CD4-positive, alpha-beta T cell (primary cell): Measurements from ENCODE around the gene ADSS2. TPM values are rescaled to one million over a fixed set of nuclear protein-coding genes. Genes with fewer than 3 reads are reported as not detected.

ENCODE experiments used
- ATAC-seq: fragments of 200-7000 bp; cut with Tn5 transposase; one replicate; pipeline ENCODE4 v1.10.0; 2022; ENCODE audit warnings: mild to moderate bottlenecking; ENCODE audit not compliant: poor library complexity
- CTCF ChIA-PET: fragments of 350-600 bp; sonication (Branson Sonifier 250); formaldehyde crosslinking; loops from one replicate; lab custom pipeline; 2021; ENCODE audit warnings: antibody characterized with exemption, inconsistent platforms; lab: Charles Lee
- POLR2A ChIA-PET: fragments of 350-600 bp; sonication (Branson Sonifier 250); formaldehyde crosslinking; loops from one replicate; lab custom pipeline; 2021; ENCODE audit warnings: antibody characterized with exemption, inconsistent platforms; lab: Charles Lee
- DNase-seq, 14 experiments: peaks; one replicate each; pipeline ENCODE4 v3.0.0-alpha.2; 2013 to 2020; ENCODE audit warnings: mixed read lengths in 2 of 14
- H3K27ac ChIP-seq, 2 donors: one replicate each; pipeline versions ENCODE4 v1.5.1 to v1.7.0; 2013; ENCODE audit warnings: low read length in 2 of 2, low read depth in 1 of 2, mild to moderate bottlenecking in 1 of 2
- H3K27me3 ChIP-seq, 2 experiments: 1 replicate in 1 of 2; 2 replicates in 1 of 2; pipeline versions ENCODE4 v1.6.1 to v1.7.0; 2013; ENCODE audit warnings: low read length in 2 of 2, control low read depth in 1 of 2, mild to moderate bottlenecking in 1 of 2, moderate library complexity in 1 of 2; ENCODE audit not compliant: insufficient read depth in 2 of 2, control insufficient read depth in 1 of 2
- H3K36me3 ChIP-seq: one replicate; pipeline ENCODE4 v1.6.1; 2013; ENCODE audit warnings: low read length, control low read depth; ENCODE audit not compliant: insufficient read depth
- H3K4me1 ChIP-seq: one replicate; pipeline ENCODE4 v1.6.1; 2013; ENCODE audit warnings: low read length, control low read depth; ENCODE audit not compliant: insufficient read depth
- H3K4me3 ChIP-seq: one replicate; pipeline ENCODE4 v1.5.1; 2013; ENCODE audit warnings: mild to moderate bottlenecking, low read length, moderate library complexity
- H3K9me3 ChIP-seq, 2 experiments: 1 replicate in 1 of 2; 2 replicates in 1 of 2; pipeline versions ENCODE4 v1.6.1 to v1.7.0; 2013; ENCODE audit warnings: low read length in 2 of 2, mild to moderate bottlenecking in 2 of 2, control low read depth in 1 of 2, moderate library complexity in 1 of 2; ENCODE audit not compliant: control insufficient read depth in 1 of 2, insufficient read depth in 1 of 2
- H3K27ac Mint-ChIP-seq: one replicate; pipeline ENCODE4 v1.8.0; 2020; ENCODE audit warnings: mixed read lengths
- H3K27me3 Mint-ChIP-seq: one replicate; pipeline ENCODE4 v1.8.0; 2021; ENCODE audit warnings: mixed read lengths
- H3K36me3 Mint-ChIP-seq: one replicate; pipeline ENCODE4 v1.8.0; 2021; ENCODE audit warnings: low read depth, mixed read lengths
- H3K4me1 Mint-ChIP-seq: one replicate; pipeline ENCODE4 v1.8.0; 2021; ENCODE audit warnings: low read depth, mixed read lengths
- H3K4me3 Mint-ChIP-seq: one replicate; pipeline ENCODE4 v1.8.0; 2020; ENCODE audit warnings: mild to moderate bottlenecking, mixed read lengths
- H3K9me3 Mint-ChIP-seq: one replicate; pipeline ENCODE4 v1.8.0; 2020; ENCODE audit warnings: mixed read lengths
- intact Hi-C, 2 experiments: fragments of 100-400 bp; cut with DNase I in 1 of 2; cut with micrococcal nuclease in 1 of 2; formaldehyde crosslinking; loops; one replicate each; pipeline versions ENCODE4 v1.15.1 to v1.9.0; 2023 to 2025; cut with DNase I, micrococcal nuclease
- total RNA-seq, 174 experiments: library from RNA in 2 of 174; stranded (reverse) in 2 of 174; gene quantifications; one replicate each; pipeline ENCODE4 v1.2.3 and lab custom pipeline; 2021 to 2026
- TF ChIP-seq, protein P1 (sequence below): fragments of 200-600 bp; IDR thresholded peaks from one replicate; pipeline ENCODE4 v1.8.0; 2022; ENCODE audit warnings: antibody characterized with exemption, mild to moderate bottlenecking

ADSS2 gene
- total RNA-seq, 2 experiments from 2014 or later = 30.8 to 34.0 TPM

- no peak for ATAC-seq
- peaks cover 7% of the 10 kb centered on the region for H3K36me3 Mint-ChIP-seq
- Histone ChIP-seq H3K36me3 (no peaks in the 10 kb centered on the region), H3K4me1 (peaks cover 18% of the 10 kb centered on the region), H3K27me3 (no peaks in the 10 kb centered on the region), H3K27ac (no peak overlapping the region), H3K4me3 (no peak overlapping the region), H3K9me3 (no peaks in the 10 kb centered on the region)
- intact Hi-C loops = loop anchor here (10.0 kb wide), 4 partner anchors 376 to 1204 kb away; partner anchors contain the start of genes CEP170 (in 1 of the 2), COX20 (in 1 of the 2), HNRNPU (in 1 of the 2) and SDCCAG8 (in 1 of the 2)
- DNase-seq = no peak
- H3K4me3 Mint-ChIP-seq = no peak overlapping the region
- H3K27me3 Mint-ChIP-seq = no peaks in the 10 kb centered on the region
- ChIA-PET CTCF (interaction anchor here (0.8 kb wide), 1 partner anchor 159 kb away, joined by 3 read pairs; no protein-coding TSS in a partner anchor), POLR2A (no interaction called here)
- H3K27ac Mint-ChIP-seq = no peak overlapping the region
- H3K9me3 Mint-ChIP-seq = no peaks in the 10 kb centered on the region
- TF ChIP-seq, protein P1, sequence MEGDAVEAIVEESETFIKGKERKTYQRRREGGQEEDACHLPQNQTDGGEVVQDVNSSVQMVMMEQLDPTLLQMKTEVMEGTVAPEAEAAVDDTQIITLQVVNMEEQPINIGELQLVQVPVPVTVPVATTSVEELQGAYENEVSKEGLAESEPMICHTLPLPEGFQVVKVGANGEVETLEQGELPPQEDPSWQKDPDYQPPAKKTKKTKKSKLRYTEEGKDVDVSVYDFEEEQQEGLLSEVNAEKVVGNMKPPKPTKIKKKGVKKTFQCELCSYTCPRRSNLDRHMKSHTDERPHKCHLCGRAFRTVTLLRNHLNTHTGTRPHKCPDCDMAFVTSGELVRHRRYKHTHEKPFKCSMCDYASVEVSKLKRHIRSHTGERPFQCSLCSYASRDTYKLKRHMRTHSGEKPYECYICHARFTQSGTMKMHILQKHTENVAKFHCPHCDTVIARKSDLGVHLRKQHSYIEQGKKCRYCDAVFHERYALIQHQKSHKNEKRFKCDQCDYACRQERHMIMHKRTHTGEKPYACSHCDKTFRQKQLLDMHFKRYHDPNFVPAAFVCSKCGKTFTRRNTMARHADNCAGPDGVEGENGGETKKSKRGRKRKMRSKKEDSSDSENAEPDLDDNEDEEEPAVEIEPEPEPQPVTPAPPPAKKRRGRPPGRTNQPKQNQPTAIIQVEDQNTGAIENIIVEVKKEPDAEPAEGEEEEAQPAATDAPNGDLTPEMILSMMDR = no peak
- peaks cover 12% of the 10 kb centered on the region for H3K4me1 Mint-ChIP-seq
Measured at GRCh38 chr1:244458781-244459180, 7.1 kb upstream of the ADSS2 start.

GRCh38 chr1:244456586-244456985 is 4.9 kb upstream of the ADSS2 start:
- peaks cover 2% of the 10 kb centered on the region for H3K9me3 Mint-ChIP-seq
- ChIA-PET CTCF (no interaction called here), POLR2A (interaction anchor here (0.7 kb wide), 1 partner anchor 8 kb away, joined by 3 read pairs; no protein-coding TSS in a partner anchor)
- Histone ChIP-seq H3K27ac (no peak overlapping the region), H3K27me3 (no peaks in the 10 kb centered on the region), H3K36me3 (no peaks in the 10 kb centered on the region), H3K4me3 (no peak overlapping the region), H3K9me3 (no peaks in the 10 kb centered on the region), H3K4me1 (peaks cover 15% of the 10 kb centered on the region)
- H3K4me1 Mint-ChIP-seq = peaks cover 18% of the 10 kb centered on the region
- TF ChIP-seq, protein P1 = no peak
- DNase-seq (no peak), ATAC-seq (no peak)
- H3K27ac Mint-ChIP-seq = no peak overlapping the region
- no peak overlapping the region for H3K4me3 Mint-ChIP-seq
- peaks cover 7% of the 10 kb centered on the region for H3K36me3 Mint-ChIP-seq
- intact Hi-C loops = loop anchor here (10.0 kb wide), 4 partner anchors 378 to 1202 kb away; partner anchors contain the start of genes CEP170 (in 1 of the 2), COX20 (in 1 of the 2), HNRNPU (in 1 of the 2) and SDCCAG8 (in 1 of the 2)
- H3K27me3 Mint-ChIP-seq = no peaks in the 10 kb centered on the region

DNA sequence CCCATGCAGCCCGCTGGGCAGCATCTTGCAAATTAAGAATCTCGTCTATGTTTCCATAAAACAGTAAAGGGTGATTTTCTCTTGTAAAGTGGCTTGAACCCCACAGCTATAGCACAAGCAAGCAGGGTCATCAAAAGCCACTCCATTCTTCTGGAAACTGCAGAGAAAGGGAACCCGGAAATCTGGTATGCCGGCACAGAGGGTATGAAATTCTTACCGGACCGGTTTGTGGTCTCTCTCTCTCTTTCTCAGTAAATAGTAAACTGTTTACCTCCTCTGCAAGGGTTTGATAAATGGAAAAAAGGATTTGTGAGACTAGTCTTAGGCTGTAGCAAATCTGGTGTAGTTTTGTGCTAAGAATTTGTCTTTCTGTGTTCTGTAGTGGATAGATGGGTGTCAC is 2.7 kb upstream of the ADSS2 start:
- H3K27ac Mint-ChIP-seq = no peak overlapping the region
- H3K27me3 Mint-ChIP-seq = no peaks in the 10 kb centered on the region
- no peak overlapping the region for H3K4me3 ChIP-seq
- CTCF ChIA-PET = no interaction called here
- TF ChIP-seq, protein P1 = no peak
- H3K4me1 ChIP-seq = peaks cover 15% of the 10 kb centered on the region
- H3K9me3 Mint-ChIP-seq = peaks cover 2% of the 10 kb centered on the region
- H3K27ac ChIP-seq = no peak overlapping the region
- DNase-seq = no peak
- H3K36me3 Mint-ChIP-seq = peaks cover 15% of the 10 kb centered on the region
- no peak overlapping the region for H3K4me3 Mint-ChIP-seq
- no peaks in the 10 kb centered on the region for H3K27me3 ChIP-seq
- POLR2A ChIA-PET = no interaction called here
- no peak for ATAC-seq
- H3K4me1 Mint-ChIP-seq = peaks cover 21% of the 10 kb centered on the region
- peaks cover 7% of the 10 kb centered on the region for H3K36me3 ChIP-seq
- intact Hi-C loops = loop anchor here (2.0 to 10.0 kb wide), 10 partner anchors 127 to 1202 kb away; partner anchors contain the start of genes HNRNPU (in 2 of the 2), CEP170 (in 1 of the 2), COX20 (in 1 of the 2) and SDCCAG8 (in 1 of the 2)
- no peaks in the 10 kb centered on the region for H3K9me3 ChIP-seq
